RWPE1 (cell line): ENCODE data around the gene SP4.
A peak's percentile ranks its signal among the peaks of the same experiment; 100 is the strongest.

ENCODE experiments used
- CTCF ChIA-PET: fragments of 350-600 bp; sonication (Branson Sonifier 250); formaldehyde crosslinking; extraction: SDS; loops from one replicate; lab custom pipeline; 2021; lab: Yijun Ruan, JAX
- POLR2A ChIA-PET: fragments of 400-600 bp; formaldehyde crosslinking; extraction: SDS; loops from one replicate; lab custom pipeline; 2020; ENCODE audit warnings: antibody characterized with exemption; ENCODE audit not compliant: low non-redundant PET; lab: Yijun Ruan, JAX
- DNase-seq: peaks from one replicate; pipeline ENCODE4 v3.0.0; 2012; ENCODE audit warnings: low spot score
- H3K27ac ChIP-seq: fragments of 450-650 bp; 2 replicates; pipeline ENCODE4 v1.5.1; 2017
- TF ChIP-seq, protein P1 (sequence below): fragments of 450-650 bp; conservative IDR thresholded peaks from 2 replicates; pipeline ENCODE4 v1.5.1; 2017; ENCODE audit warnings: low read depth, mild to moderate bottlenecking

Gene SP4

DNA sequence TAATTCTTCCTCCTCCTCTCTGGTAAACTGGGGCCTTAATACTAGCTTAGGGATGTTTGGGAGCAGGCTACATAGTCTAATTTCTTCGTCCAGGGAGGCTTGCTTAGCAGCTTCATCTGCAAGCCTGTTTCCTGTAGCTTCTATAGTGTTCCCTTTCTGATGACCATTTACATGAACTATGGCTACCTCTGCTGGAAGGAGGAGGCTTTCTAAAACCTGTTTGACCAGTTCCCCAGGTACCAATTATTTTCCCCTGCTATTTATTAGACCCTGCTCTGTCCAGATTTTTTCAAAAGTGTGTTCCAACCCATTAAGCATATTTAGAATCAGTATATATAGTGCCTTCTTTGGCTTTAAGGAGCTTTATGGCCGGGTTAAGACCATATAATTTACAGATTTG lies 76.1 kb downstream of the SP4 start:
- DNase-seq: no peak
- ChIA-PET CTCF (no interaction called here), POLR2A (no interaction called here)

DNA sequence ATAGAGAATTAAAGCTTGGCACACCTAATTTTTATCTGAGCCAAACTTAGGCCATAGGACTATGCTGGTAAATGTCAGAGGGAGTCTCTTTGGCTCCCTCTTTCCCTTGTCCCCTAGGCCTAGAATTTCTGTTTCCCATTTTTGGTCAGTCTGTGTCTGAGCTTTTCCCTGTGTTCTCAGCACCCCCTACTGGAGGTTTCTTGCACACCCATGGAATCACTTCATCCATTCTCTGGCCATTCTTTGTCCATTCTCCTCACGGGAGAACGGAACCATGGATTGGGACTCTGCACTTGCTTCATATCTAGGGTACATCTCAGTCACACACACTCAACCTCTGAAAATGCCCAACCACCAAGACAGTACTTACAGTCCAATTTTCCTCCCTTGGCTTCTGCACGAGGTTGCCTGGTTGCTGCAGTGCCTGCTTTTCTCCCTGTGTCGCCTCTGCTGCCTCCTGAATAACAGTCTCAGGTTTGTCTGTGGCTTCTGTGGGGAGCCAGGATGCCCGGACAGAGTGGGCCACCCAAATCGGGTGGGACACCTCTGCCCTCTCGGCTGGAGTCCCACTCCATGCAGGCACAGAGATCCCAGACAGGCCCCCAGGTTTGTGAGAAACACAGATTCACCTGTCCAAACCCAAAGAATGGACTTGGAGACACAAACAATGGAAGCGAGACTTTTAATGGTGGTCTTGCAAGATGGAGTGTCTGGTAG lies 79.9 kb downstream of the SP4 start:
- ChIA-PET POLR2A (no interaction called here), CTCF (interaction anchor here (0.5 to 0.6 kb wide), 2 partner anchors 53 to 307 kb away, joined by 3 read pairs; no protein-coding TSS in a partner anchor)
- H3K27ac ChIP-seq: no peak overlapping the region
- no peak for DNase-seq
- TF ChIP-seq, protein P1, sequence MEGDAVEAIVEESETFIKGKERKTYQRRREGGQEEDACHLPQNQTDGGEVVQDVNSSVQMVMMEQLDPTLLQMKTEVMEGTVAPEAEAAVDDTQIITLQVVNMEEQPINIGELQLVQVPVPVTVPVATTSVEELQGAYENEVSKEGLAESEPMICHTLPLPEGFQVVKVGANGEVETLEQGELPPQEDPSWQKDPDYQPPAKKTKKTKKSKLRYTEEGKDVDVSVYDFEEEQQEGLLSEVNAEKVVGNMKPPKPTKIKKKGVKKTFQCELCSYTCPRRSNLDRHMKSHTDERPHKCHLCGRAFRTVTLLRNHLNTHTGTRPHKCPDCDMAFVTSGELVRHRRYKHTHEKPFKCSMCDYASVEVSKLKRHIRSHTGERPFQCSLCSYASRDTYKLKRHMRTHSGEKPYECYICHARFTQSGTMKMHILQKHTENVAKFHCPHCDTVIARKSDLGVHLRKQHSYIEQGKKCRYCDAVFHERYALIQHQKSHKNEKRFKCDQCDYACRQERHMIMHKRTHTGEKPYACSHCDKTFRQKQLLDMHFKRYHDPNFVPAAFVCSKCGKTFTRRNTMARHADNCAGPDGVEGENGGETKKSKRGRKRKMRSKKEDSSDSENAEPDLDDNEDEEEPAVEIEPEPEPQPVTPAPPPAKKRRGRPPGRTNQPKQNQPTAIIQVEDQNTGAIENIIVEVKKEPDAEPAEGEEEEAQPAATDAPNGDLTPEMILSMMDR: peak; percentile 34

More for the DNA sequence above, 76.1 kb downstream of the SP4 start:
- no peak overlapping the region for H3K27ac ChIP-seq
- TF ChIP-seq, protein P1: no peak

DNA sequence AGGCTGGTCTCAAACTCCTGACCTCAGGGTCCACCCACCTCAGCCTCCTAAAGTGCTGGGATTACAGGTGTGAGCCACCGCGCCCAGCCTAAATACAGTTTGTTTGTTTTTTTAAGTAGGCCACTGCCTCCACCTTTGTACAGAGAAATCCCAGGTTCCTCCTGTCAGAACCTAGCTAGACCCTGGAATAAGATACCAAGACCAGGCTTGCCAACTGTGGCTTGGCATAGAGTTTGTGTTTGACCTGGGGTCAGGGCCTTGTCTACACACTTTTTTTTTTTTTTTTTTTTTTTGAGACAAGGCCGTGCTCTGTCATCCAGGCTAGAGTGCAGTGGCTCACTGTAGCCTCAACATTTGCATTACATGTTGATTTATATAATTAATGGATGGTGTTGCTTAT lies 80.7 kb downstream of the SP4 start:
- ChIA-PET CTCF (no interaction called here), POLR2A (no interaction called here)
- no peak overlapping the region for H3K27ac ChIP-seq
- TF ChIP-seq, protein P1: no peak
- DNase-seq: no peak

DNA sequence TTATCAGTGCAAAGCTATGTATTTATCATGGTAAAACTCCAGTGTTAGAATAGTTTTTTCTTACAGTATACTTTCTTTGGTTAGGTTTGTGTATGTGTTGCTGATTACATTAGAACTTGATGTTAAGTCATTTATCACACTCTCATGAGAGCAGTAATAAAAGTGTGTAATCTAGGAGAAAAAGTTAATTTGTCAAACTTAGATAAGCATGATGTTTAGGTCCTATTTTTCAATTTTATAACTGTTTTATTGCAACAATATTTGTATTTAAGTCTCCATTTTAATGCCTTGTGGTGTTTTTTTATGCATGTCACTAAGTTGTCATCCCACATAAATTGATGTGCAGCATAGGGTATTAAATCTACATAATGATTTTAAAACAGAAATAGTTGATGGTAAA lies 86.2 kb downstream of the SP4 start:
- CTCF ChIA-PET: no interaction called here
- TF ChIP-seq, protein P1: no peak
- H3K27ac ChIP-seq: no peak overlapping the region
- POLR2A ChIA-PET: no interaction called here
- DNase-seq: no peak

DNA sequence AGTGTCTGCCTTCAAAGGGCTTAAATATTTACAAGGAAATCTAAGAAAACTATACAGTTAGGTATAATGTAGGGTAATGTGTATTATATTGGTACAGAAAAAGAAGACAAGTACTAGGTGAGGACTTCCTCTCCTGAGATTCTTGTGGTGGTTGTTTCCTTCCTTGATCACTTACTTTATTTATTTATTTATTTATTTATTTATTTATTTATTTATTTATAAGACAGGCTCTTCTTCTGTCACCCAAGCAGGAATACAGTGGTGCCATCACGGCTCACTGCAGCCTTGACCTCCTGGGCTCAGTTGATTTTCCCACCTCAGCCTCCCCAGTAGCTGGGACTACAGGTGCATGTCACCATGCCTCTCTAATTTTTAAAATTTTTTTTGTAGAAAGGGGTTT lies 96.8 kb downstream of the SP4 start:
- POLR2A ChIA-PET: no interaction called here
- CTCF ChIA-PET: interaction anchor here (0.6 kb wide), 1 partner anchor 280 kb away, joined by 3 read pairs; no protein-coding TSS in a partner anchor

DNA sequence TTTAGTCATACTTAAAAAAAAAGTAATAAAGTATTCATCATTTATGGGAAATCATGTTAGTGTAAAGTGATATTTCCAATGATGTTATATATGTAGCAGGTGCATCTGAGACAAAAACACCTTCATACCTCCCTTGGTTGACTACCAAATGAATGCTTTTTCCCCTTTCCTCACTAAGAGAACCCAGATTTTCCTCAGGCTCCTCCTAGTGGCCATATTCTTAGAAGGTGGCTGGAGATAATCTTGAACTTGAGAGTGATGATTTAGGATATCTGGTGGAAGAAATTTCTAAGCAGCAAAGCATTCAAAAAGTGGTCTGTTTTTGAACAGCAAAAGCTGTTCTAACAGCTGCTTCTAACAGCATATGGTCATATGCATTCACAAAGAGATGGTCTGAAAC lies 98.1 kb downstream of the SP4 start:
- TF ChIP-seq, protein P1: peak; percentile 59
- ChIA-PET POLR2A (no interaction called here), CTCF (no interaction called here)
- DNase-seq: no peak
- H3K27ac ChIP-seq: no peak overlapping the region

More for the DNA sequence above, 96.8 kb downstream of the SP4 start:
- TF ChIP-seq, protein P1: no peak
- H3K27ac ChIP-seq: no peak overlapping the region
- no peak for DNase-seq
